Ovary (tissue), 3 donors: ENCODE data around the gene AKAP6.

Experiments
- POLR2A ChIP-seq: fragments of 450-650 bp; IDR thresholded peaks from one replicate; pipeline ENCODE4 v1.6.1; 2017; ENCODE audit warnings: antibody characterized with exemption, mild to moderate bottlenecking, moderate library complexity
- TF ChIP-seq, protein P1 (sequence below), 3 donors: fragments of 450-650 bp in 2 of 3; fragments of 200-600 bp in 1 of 3; IDR thresholded peaks; one replicate each; pipeline versions ENCODE4 v1.5.1 to v1.8.0; 2016 to 2022; ENCODE audit warnings: antibody characterized with exemption in 3 of 3, mild to moderate bottlenecking in 1 of 3
- donor health status: DM: no; HTN: no; CAD: no.

DNA sequence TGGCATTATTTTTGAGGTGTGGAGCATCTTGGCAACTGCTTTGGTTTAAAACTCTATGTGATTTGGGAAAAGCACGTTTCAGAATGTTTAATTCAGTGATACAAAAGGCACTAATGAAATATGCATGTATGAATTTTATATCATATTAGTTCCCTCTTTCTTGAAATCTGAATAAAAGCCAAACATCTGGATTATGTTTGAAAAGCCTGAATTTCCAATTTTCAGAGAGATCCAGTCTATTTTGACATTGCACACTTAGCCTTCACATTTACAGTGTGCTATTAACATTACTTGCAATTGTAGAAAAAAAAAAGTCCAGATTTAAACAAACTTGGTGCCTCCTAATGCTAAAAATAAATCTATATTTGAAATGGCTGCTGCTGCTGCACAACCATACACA lies 390.5 kb downstream of the AKAP6 start:
- TF ChIP-seq, protein P1, sequence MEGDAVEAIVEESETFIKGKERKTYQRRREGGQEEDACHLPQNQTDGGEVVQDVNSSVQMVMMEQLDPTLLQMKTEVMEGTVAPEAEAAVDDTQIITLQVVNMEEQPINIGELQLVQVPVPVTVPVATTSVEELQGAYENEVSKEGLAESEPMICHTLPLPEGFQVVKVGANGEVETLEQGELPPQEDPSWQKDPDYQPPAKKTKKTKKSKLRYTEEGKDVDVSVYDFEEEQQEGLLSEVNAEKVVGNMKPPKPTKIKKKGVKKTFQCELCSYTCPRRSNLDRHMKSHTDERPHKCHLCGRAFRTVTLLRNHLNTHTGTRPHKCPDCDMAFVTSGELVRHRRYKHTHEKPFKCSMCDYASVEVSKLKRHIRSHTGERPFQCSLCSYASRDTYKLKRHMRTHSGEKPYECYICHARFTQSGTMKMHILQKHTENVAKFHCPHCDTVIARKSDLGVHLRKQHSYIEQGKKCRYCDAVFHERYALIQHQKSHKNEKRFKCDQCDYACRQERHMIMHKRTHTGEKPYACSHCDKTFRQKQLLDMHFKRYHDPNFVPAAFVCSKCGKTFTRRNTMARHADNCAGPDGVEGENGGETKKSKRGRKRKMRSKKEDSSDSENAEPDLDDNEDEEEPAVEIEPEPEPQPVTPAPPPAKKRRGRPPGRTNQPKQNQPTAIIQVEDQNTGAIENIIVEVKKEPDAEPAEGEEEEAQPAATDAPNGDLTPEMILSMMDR (IDR thresholded peaks at IDR 0.05): no peak
- TF ChIP-seq POLR2A: no peak
